ENCODE data around the gene DUT.
"Not testable (repeated sequence)": the region's sequence is repeated elsewhere in the genome, so short reads cannot be mapped to it uniquely, and the experiment has no call there.

DUT gene

GRCh38 chr15:48324949-48325348 is 6.3 kb upstream of the DUT start:
- Histone ChIP-seq H2AFZ (ENCODE audit: low read length) (no peak overlapping the region), H3K4me3 (ENCODE audit: low read length, poor library complexity, severe bottlenecking) (no peak overlapping the region), H3K36me3 (ENCODE audit: insufficient read depth, low read length) (no peaks in the 10 kb centered on the region), H3F3A (ENCODE audit: low read depth) (no peaks in the 10 kb centered on the region), H3K79me2 (ENCODE audit: insufficient read depth, low read length) (peaks cover 8% of the 10 kb centered on the region), H3K9ac (ENCODE audit: low read depth, low read length, poor library complexity, severe bottlenecking) (no peak overlapping the region), H3K4me2 (ENCODE audit: low read depth, low read length, poor library complexity, severe bottlenecking) (no peak overlapping the region), H4K20me1 (ENCODE audit: insufficient read depth, low read length, poor library complexity, severe bottlenecking) (no peaks in the 10 kb centered on the region), H3K9me2 (replicated peaks; ENCODE audit: low read depth, low read length) (no peaks in the 10 kb centered on the region), H3K4me1 (ENCODE audit: insufficient read depth, low read length, poor library complexity, severe bottlenecking) (peaks cover 3% of the 10 kb centered on the region), H3K9me3 (ENCODE audit: insufficient read depth, low read depth, low read length) (no peaks in the 10 kb centered on the region), H3K27me3 (ENCODE audit: insufficient read depth, low read length, poor library complexity, severe bottlenecking) (no peaks in the 10 kb centered on the region)
- TF ChIP-seq CTCF (conservative IDR thresholded peaks at IDR 0.05; ENCODE audit: low read length) (no peak), EZH2phosphoT487 (IDR thresholded peaks at IDR 0.05; ENCODE audit: borderline replicate concordance) (no peak)

GRCh38 chr15:48325400-48325799 is 5.8 kb upstream of the DUT start:
- Histone ChIP-seq H4K20me1 (ENCODE audit: insufficient read depth, low read length, poor library complexity, severe bottlenecking) (no peaks in the 10 kb centered on the region), H3K4me3 (ENCODE audit: low read length, poor library complexity, severe bottlenecking) (no peak overlapping the region), H3K4me2 (ENCODE audit: low read depth, low read length, poor library complexity, severe bottlenecking) (no peak overlapping the region), H3K36me3 (ENCODE audit: insufficient read depth, low read length) (no peaks in the 10 kb centered on the region), H3K79me2 (ENCODE audit: insufficient read depth, low read length) (peaks cover 12% of the 10 kb centered on the region), H3K9ac (ENCODE audit: low read depth, low read length, poor library complexity, severe bottlenecking) (no peak overlapping the region), H3K27me3 (ENCODE audit: insufficient read depth, low read length, poor library complexity, severe bottlenecking) (no peaks in the 10 kb centered on the region), H3F3A (ENCODE audit: low read depth) (no peaks in the 10 kb centered on the region), H3K9me3 (ENCODE audit: insufficient read depth, low read depth, low read length) (no peaks in the 10 kb centered on the region), H2AFZ (ENCODE audit: low read length) (no peak overlapping the region), H3K4me1 (ENCODE audit: insufficient read depth, low read length, poor library complexity, severe bottlenecking) (peaks cover 6% of the 10 kb centered on the region), H3K9me2 (replicated peaks; ENCODE audit: low read depth, low read length) (no peaks in the 10 kb centered on the region)
- TF ChIP-seq CTCF (conservative IDR thresholded peaks at IDR 0.05; ENCODE audit: low read length) = no peak
- TF ChIP-seq EZH2phosphoT487 (IDR thresholded peaks at IDR 0.05; ENCODE audit: borderline replicate concordance) = no peak

GRCh38 chr15:48326180-48326579 is 5.0 kb upstream of the DUT start:
- H4K20me1 ChIP-seq (ENCODE audit: insufficient read depth, low read length, poor library complexity, severe bottlenecking); H3K9me2 ChIP-seq (replicated peaks; ENCODE audit: low read depth, low read length); H3K4me2 ChIP-seq (ENCODE audit: low read depth, low read length, poor library complexity, severe bottlenecking): not testable (repeated sequence)

GRCh38 chr15:48330105-48330785 is 984 bp upstream of the DUT start:
- Histone ChIP-seq H3K4me2 (ENCODE audit: low read depth, low read length, poor library complexity, severe bottlenecking) (peak overlapping the region; percentile 85), H3K9me2 (replicated peaks; ENCODE audit: low read depth, low read length) (no peaks in the 10 kb centered on the region), H3K27me3 (ENCODE audit: insufficient read depth, low read length, poor library complexity, severe bottlenecking) (no peaks in the 10 kb centered on the region), H3F3A (ENCODE audit: low read depth) (no peaks in the 10 kb centered on the region), H3K9me3 (ENCODE audit: insufficient read depth, low read depth, low read length) (no peaks in the 10 kb centered on the region), H3K4me1 (ENCODE audit: insufficient read depth, low read length, poor library complexity, severe bottlenecking) (peaks cover 31% of the 10 kb centered on the region), H3K4me3 (ENCODE audit: low read length, poor library complexity, severe bottlenecking) (peak overlapping the region; percentile 85), H3K9ac (ENCODE audit: low read depth, low read length, poor library complexity, severe bottlenecking) (peak overlapping the region; percentile 94), H4K20me1 (ENCODE audit: insufficient read depth, low read length, poor library complexity, severe bottlenecking) (peaks cover 31% of the 10 kb centered on the region), H2AFZ (ENCODE audit: low read length) (peak overlapping the region; percentile 92), H3K36me3 (ENCODE audit: insufficient read depth, low read length) (peaks cover 6% of the 10 kb centered on the region; the same call in 1 of the 2 replicates), H3K79me2 (ENCODE audit: insufficient read depth, low read length) (peaks cover 51% of the 10 kb centered on the region)
- no peak for TF ChIP-seq CTCF (conservative IDR thresholded peaks at IDR 0.05; ENCODE audit: low read length)
- TF ChIP-seq EZH2phosphoT487 (IDR thresholded peaks at IDR 0.05; ENCODE audit: borderline replicate concordance) = no peak

More at GRCh38 chr15:48326180-48326579, 5.0 kb upstream of the DUT start:
- H2AFZ ChIP-seq (ENCODE audit: low read length); H3K36me3 ChIP-seq (ENCODE audit: insufficient read depth, low read length); H3K9me3 ChIP-seq (ENCODE audit: insufficient read depth, low read depth, low read length); H3K27me3 ChIP-seq (ENCODE audit: insufficient read depth, low read length, poor library complexity, severe bottlenecking); H3K4me1 ChIP-seq (ENCODE audit: insufficient read depth, low read length, poor library complexity, severe bottlenecking); H3K9ac ChIP-seq (ENCODE audit: low read depth, low read length, poor library complexity, severe bottlenecking); H3F3A ChIP-seq (ENCODE audit: low read depth); H3K4me3 ChIP-seq (ENCODE audit: low read length, poor library complexity, severe bottlenecking): not testable (repeated sequence)
- H3K79me2 ChIP-seq (ENCODE audit: insufficient read depth, low read length) = peaks cover 16% of the 10 kb centered on the region

Measured in Loucy (cell line).